ENCODE data around the gene TFCP2L1.
"Not testable (repeated sequence)": the region's sequence is repeated elsewhere in the genome, so short reads cannot be mapped to it uniquely, and the experiment has no call there.

Gene TFCP2L1

DNA sequence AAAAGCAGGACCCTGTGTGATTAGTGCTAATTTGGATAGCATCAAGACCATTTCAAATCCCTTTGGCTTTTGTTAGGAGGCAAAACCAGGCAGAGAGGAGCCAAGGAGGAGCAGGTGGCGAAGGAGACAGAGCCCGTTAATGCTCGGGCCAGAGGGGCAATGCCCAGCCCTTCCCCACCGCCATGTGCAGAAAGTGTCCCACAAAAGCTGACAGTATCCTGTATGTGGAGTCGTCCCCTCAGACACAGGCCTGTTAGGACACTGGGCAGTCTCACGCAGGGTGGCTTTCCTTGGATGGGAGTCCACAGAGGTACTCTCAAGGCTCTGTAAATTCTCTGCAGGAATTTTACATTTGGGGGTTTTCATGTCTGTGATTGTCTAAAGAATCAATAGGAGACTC, 44.8 kb upstream of the TFCP2L1 start:
- intact Hi-C loops (cut with DNase I; ENCODE audit: low total_unique reads), result no loop called here
- no peak overlapping the region for H3K27ac ChIP-seq
- no peaks in the 10 kb centered on the region for H3K27me3 ChIP-seq
- no peaks in the 10 kb centered on the region for H3K36me3 ChIP-seq
- H3K9me3 ChIP-seq, result no peaks in the 10 kb centered on the region
- H3K4me1 ChIP-seq, result no peaks in the 10 kb centered on the region
- DNase-seq, result peak in 1 of 2 donors; percentile 33
- no peak overlapping the region for H3K4me3 ChIP-seq
- TF ChIP-seq, protein P1, sequence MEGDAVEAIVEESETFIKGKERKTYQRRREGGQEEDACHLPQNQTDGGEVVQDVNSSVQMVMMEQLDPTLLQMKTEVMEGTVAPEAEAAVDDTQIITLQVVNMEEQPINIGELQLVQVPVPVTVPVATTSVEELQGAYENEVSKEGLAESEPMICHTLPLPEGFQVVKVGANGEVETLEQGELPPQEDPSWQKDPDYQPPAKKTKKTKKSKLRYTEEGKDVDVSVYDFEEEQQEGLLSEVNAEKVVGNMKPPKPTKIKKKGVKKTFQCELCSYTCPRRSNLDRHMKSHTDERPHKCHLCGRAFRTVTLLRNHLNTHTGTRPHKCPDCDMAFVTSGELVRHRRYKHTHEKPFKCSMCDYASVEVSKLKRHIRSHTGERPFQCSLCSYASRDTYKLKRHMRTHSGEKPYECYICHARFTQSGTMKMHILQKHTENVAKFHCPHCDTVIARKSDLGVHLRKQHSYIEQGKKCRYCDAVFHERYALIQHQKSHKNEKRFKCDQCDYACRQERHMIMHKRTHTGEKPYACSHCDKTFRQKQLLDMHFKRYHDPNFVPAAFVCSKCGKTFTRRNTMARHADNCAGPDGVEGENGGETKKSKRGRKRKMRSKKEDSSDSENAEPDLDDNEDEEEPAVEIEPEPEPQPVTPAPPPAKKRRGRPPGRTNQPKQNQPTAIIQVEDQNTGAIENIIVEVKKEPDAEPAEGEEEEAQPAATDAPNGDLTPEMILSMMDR (IDR thresholded peaks at IDR 0.05), result no peak

DNA sequence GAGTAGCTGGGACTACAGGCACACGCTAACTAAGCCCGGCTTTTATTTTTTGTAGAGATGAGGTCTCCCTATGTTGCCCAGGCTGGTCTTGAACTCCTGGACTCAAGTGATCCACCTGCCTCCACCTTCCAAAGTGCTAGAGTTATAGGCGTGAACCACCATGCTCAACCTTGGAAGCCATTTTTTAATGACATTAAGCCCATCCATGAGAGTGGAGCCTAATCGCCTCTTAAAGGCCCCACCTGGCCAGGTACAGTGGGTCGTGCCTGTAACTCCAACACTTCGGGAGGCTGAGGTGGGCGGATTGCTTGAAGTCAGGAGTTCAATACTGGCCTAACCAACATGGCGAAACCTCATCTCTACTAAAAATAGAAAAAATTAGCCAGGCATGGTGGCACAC, 41.6 kb upstream of the TFCP2L1 start:
- TF ChIP-seq, protein P1 (IDR thresholded peaks at IDR 0.05), result no peak
- H3K9me3 ChIP-seq, result no peaks in the 10 kb centered on the region
- H3K27ac ChIP-seq, result no peak overlapping the region
- H3K27me3 ChIP-seq, result peaks cover 0 to 4% of the 10 kb centered on the region in 2 donors
- H3K4me1 ChIP-seq, result no peaks in the 10 kb centered on the region
- intact Hi-C loops (cut with DNase I; ENCODE audit: low total_unique reads), result no loop called here
- H3K4me3 ChIP-seq, result no peak overlapping the region
- peak in 1 of 2 donors; percentile 20 for DNase-seq
- H3K36me3 ChIP-seq, result no peaks in the 10 kb centered on the region

DNA sequence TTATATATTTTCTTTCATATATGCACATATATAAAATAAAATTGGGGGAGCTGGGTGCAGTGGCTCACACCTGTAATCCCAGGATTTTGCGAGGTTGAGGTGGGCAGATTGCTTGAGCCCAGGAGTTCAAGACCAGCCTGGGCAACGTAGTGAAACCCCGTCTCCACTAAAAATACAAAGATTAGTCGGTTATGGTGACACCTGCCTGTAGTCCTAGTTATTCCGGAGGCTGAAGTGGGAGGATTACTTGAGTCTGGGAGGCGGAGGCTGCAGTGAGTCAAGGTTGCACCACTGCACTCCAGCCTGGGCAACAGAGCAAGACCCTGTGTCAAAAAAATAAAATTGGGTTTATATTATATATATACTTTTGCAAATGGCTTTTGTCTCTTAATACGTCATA, 39.6 kb upstream of the TFCP2L1 start:
- peaks cover 0 to 10% of the 10 kb centered on the region in 2 donors for H3K27me3 ChIP-seq
- intact Hi-C loops (cut with DNase I; ENCODE audit: low total_unique reads), result no loop called here

DNA sequence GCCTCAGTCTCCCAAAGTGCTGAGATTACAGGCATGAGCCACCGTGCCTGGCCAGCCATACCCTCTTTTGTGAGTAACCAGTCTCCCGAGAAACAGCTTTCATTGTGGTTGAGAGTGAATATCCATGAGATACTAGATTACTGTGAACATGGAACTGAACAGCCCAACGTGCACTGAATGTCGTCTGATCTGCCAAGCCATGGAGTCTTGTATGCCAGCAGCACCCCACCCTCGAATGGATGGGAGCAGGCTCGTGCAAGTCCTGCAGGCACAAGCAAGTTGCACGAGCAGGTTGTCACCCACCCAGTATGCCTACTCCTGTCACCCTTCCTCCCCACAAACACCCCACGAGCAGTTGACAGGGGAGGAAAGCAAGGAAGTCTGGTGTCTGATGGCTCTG, 36.5 kb upstream of the TFCP2L1 start:
- TF ChIP-seq, protein P1 (IDR thresholded peaks at IDR 0.05), result no peak
- Histone ChIP-seq H3K27ac (no peak overlapping the region), H3K4me3 (no peak overlapping the region), H3K4me1 (no peaks in the 10 kb centered on the region), H3K9me3 (no peaks in the 10 kb centered on the region), H3K27me3 (peaks cover 0 to 10% of the 10 kb centered on the region in 2 donors), H3K36me3 (no peaks in the 10 kb centered on the region)
- DNase-seq, result no peak
- intact Hi-C loops (cut with DNase I; ENCODE audit: low total_unique reads), result no loop called here

More for the DNA sequence above, 39.6 kb upstream of the TFCP2L1 start:
- H3K9me3 ChIP-seq, result no peaks in the 10 kb centered on the region
- H3K36me3 ChIP-seq, result no peaks in the 10 kb centered on the region
- TF ChIP-seq, protein P1 (IDR thresholded peaks at IDR 0.05), result no peak
- H3K27ac ChIP-seq, result no peak overlapping the region
- no peaks in the 10 kb centered on the region for H3K4me1 ChIP-seq
- DNase-seq, result peak in 1 of 2 donors; percentile 20
- H3K4me3 ChIP-seq, result no peak overlapping the region

DNA sequence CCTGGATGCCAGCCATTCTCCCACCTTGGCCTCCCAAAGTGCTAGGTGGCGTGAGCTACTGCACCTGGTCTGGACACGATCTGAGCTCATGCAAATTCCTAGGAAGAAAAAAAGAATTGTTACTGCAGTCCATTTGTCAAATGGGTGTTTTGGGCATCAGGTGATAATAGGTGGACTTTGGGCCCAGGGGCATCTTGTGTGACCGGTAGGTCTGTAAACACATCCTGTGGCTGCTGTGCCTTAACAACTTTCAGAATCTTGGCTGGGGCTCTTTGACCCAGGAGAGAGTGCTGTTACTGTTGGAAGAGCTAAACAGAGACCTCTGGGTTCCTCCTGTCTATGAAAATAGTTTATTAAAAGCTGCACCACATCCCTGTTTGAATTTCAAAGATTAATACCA, 34.9 kb upstream of the TFCP2L1 start:
- TF ChIP-seq, protein P1 (IDR thresholded peaks at IDR 0.05), result no peak

DNA sequence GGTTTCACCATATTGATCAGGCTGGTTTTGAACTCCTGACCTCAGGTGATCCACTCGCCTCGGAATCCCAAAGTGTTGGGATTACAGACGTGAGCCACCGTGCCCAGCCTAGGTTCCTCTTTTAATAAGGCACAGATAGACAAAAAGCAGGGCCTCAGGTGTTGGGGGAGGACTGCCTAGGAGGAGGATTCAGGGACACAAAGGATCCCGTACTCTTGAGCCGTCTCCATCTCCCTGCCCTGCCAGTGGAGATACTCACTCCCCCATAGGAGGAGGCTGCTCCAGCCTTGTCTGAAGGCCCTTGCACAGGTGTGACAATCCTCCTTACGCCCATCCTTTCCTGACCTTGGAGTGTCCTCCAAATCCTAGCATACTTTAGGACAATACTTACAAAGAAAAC, 32.0 kb upstream of the TFCP2L1 start:
- no peaks in the 10 kb centered on the region for H3K4me1 ChIP-seq
- no peak overlapping the region for H3K4me3 ChIP-seq
- no peaks in the 10 kb centered on the region for H3K9me3 ChIP-seq
- intact Hi-C loops (cut with DNase I; ENCODE audit: low total_unique reads), result no loop called here
- DNase-seq, result peak in 1 of 2 donors; percentile 17
- TF ChIP-seq, protein P1 (IDR thresholded peaks at IDR 0.05), result no peak
- H3K27me3 ChIP-seq, result peaks cover 0 to 9% of the 10 kb centered on the region in 2 donors
- H3K36me3 ChIP-seq, result no peaks in the 10 kb centered on the region
- H3K27ac ChIP-seq, result no peak overlapping the region

More for the DNA sequence above, 34.9 kb upstream of the TFCP2L1 start:
- DNase-seq, result no peak
- Histone ChIP-seq H3K4me3 (no peak overlapping the region), H3K4me1 (no peaks in the 10 kb centered on the region), H3K27me3 (peaks cover 0 to 10% of the 10 kb centered on the region in 2 donors), H3K27ac (no peak overlapping the region), H3K36me3 (no peaks in the 10 kb centered on the region), H3K9me3 (no peaks in the 10 kb centered on the region)
- intact Hi-C loops (cut with DNase I; ENCODE audit: low total_unique reads), result no loop called here

DNA sequence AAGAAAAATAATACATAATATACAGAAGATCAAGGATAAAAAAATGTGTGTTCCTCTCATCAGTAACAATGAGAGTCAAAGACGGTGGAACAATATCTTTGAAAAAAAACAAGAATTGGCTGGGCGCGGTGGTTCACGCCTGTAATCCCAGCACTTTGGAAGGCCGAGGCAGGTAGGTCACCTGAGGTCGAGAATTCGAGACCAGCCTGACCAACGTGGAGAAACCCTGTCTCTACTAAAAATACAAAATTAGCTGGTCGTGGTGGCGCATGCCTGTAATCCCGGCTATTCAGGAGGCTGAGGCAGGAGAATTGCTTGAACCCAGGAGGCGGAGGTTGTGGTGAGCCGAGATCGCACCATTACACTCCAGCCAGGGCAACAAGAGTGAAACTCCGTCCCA, 28.7 kb upstream of the TFCP2L1 start:
- DNase-seq; H3K4me1 ChIP-seq; H3K36me3 ChIP-seq; H3K27ac ChIP-seq; H3K27me3 ChIP-seq; intact Hi-C loops (cut with DNase I; ENCODE audit: low total_unique reads); H3K9me3 ChIP-seq; H3K4me3 ChIP-seq: not testable (repeated sequence)

All from tibial artery (tissue), 4 donors.